Parathyroid adenoma (tissue), 2 donors: ENCODE data around the gene UNC13C.

ENCODE experiments used
- H2AFZ ChIP-seq: fragments of 300-600 bp; sonication (generic); one replicate; pipeline ENCODE4 v1.7.0; 2017; ENCODE audit warnings: antibody characterized with exemption, mild to moderate bottlenecking
- H3K27ac ChIP-seq: fragments of 300-600 bp; sonication (generic); one replicate; pipeline ENCODE4 v1.7.0; 2017
- H3K27me3 ChIP-seq: fragments of 300-600 bp; sonication (generic); one replicate; pipeline ENCODE4 v1.7.0; 2017; ENCODE audit warnings: low read length; ENCODE audit not compliant: control insufficient read depth, insufficient read depth
- H3K36me3 ChIP-seq: fragments of 300-600 bp; sonication (generic); one replicate; pipeline ENCODE4 v1.7.0; 2017; ENCODE audit warnings: low read length; ENCODE audit not compliant: control insufficient read depth, insufficient read depth
- H3K4me1 ChIP-seq: fragments of 300-600 bp; sonication (generic); one replicate; pipeline ENCODE4 v1.7.0; 2017; ENCODE audit warnings: control low read depth
- H3K4me2 ChIP-seq: fragments of 300-600 bp; sonication (generic); one replicate; pipeline ENCODE4 v1.7.0; 2017; ENCODE audit warnings: low read length
- H3K4me3 ChIP-seq: fragments of 300-600 bp; sonication (generic); one replicate; pipeline ENCODE4 v1.7.0; 2017; ENCODE audit warnings: low read depth, low read length
- H3K79me2 ChIP-seq: fragments of 300-600 bp; sonication (generic); one replicate; pipeline ENCODE4 v1.7.0; 2017; ENCODE audit warnings: control low read depth
- H3K9ac ChIP-seq: fragments of 300-600 bp; sonication (generic); one replicate; pipeline ENCODE4 v1.7.0; 2017; ENCODE audit warnings: mild to moderate bottlenecking
- H3K9me3 ChIP-seq: fragments of 300-600 bp; sonication (generic); one replicate; pipeline ENCODE4 v1.7.0; 2017; ENCODE audit warnings: low read length; ENCODE audit not compliant: control insufficient read depth
- TF ChIP-seq, protein P1 (sequence below): fragments of 300-600 bp; sonication (generic); IDR thresholded peaks from one replicate; pipeline ENCODE4 v1.7.0; 2017; ENCODE audit warnings: antibody characterized with exemption, mild to moderate bottlenecking
- donor health status: primary hyperparathyroidism.

UNC13C gene

GRCh38 chr15:54304321-54304720 lies 326.1 kb downstream of the UNC13C start:
- no peaks in the 10 kb centered on the region for H3K36me3 ChIP-seq
- no peak overlapping the region for H3K4me2 ChIP-seq
- H3K4me3 ChIP-seq: no peak overlapping the region
- H3K9me3 ChIP-seq: no peaks in the 10 kb centered on the region
- H3K4me1 ChIP-seq: no peaks in the 10 kb centered on the region
- TF ChIP-seq, protein P1, sequence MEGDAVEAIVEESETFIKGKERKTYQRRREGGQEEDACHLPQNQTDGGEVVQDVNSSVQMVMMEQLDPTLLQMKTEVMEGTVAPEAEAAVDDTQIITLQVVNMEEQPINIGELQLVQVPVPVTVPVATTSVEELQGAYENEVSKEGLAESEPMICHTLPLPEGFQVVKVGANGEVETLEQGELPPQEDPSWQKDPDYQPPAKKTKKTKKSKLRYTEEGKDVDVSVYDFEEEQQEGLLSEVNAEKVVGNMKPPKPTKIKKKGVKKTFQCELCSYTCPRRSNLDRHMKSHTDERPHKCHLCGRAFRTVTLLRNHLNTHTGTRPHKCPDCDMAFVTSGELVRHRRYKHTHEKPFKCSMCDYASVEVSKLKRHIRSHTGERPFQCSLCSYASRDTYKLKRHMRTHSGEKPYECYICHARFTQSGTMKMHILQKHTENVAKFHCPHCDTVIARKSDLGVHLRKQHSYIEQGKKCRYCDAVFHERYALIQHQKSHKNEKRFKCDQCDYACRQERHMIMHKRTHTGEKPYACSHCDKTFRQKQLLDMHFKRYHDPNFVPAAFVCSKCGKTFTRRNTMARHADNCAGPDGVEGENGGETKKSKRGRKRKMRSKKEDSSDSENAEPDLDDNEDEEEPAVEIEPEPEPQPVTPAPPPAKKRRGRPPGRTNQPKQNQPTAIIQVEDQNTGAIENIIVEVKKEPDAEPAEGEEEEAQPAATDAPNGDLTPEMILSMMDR: no peak
- H3K27ac ChIP-seq: no peak overlapping the region
- H2AFZ ChIP-seq: no peak overlapping the region
- no peaks in the 10 kb centered on the region for H3K27me3 ChIP-seq
- no peaks in the 10 kb centered on the region for H3K79me2 ChIP-seq
- H3K9ac ChIP-seq: no peak overlapping the region

DNA sequence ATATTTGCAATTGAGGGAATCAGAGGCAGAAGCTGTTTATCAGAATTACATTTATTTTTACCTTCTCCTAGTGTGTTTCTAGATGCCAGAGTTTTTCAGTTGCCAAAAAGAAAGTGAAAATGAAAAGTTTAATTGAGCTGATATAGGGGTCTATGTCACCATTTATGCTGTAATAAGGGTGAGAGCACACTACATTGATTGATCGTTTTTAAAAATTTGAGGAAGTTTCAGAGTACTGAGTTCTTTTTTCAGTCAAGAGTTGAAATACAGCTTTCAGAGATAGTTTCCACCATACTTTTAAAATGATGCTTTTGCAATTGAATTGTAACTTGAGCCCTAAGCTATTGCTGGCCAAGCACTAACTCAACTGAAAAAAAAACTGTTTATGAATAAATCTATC lies 326.9 kb downstream of the UNC13C start:
- Histone ChIP-seq H3K4me1 (no peaks in the 10 kb centered on the region), H3K9me3 (no peaks in the 10 kb centered on the region), H3K36me3 (no peaks in the 10 kb centered on the region), H2AFZ (no peak overlapping the region), H3K27ac (no peak overlapping the region), H3K4me3 (no peak overlapping the region), H3K79me2 (no peaks in the 10 kb centered on the region), H3K27me3 (no peaks in the 10 kb centered on the region), H3K4me2 (no peak overlapping the region), H3K9ac (no peak overlapping the region)
- TF ChIP-seq, protein P1: no peak

GRCh38 chr15:54307252-54307902 lies 329.1 kb downstream of the UNC13C start:
- no peaks in the 10 kb centered on the region for H3K4me1 ChIP-seq
- H3K27ac ChIP-seq: no peak overlapping the region
- H3K9ac ChIP-seq: no peak overlapping the region
- TF ChIP-seq, protein P1: no peak
- no peaks in the 10 kb centered on the region for H3K27me3 ChIP-seq
- no peak overlapping the region for H3K4me2 ChIP-seq
- no peaks in the 10 kb centered on the region for H3K9me3 ChIP-seq
- H3K4me3 ChIP-seq: no peak overlapping the region
- no peaks in the 10 kb centered on the region for H3K36me3 ChIP-seq
- no peaks in the 10 kb centered on the region for H3K79me2 ChIP-seq
- H2AFZ ChIP-seq: no peak overlapping the region

GRCh38 chr15:54307926-54308325 lies 329.7 kb downstream of the UNC13C start:
- Histone ChIP-seq H3K4me2 (no peak overlapping the region), H3K4me3 (no peak overlapping the region), H3K79me2 (no peaks in the 10 kb centered on the region), H3K4me1 (no peaks in the 10 kb centered on the region), H3K36me3 (no peaks in the 10 kb centered on the region), H3K9me3 (no peaks in the 10 kb centered on the region), H3K9ac (no peak overlapping the region), H2AFZ (no peak overlapping the region), H3K27ac (no peak overlapping the region), H3K27me3 (no peaks in the 10 kb centered on the region)
- TF ChIP-seq, protein P1: no peak

- Histone ChIP-seq H3K9me3 (no peaks in the 10 kb centered on the region), H3K4me3 (no peak overlapping the region), H3K4me2 (no peak overlapping the region), H3K27me3 (no peaks in the 10 kb centered on the region), H3K4me1 (no peaks in the 10 kb centered on the region), H3K36me3 (no peaks in the 10 kb centered on the region), H2AFZ (no peak overlapping the region), H3K27ac (no peak overlapping the region), H3K9ac (no peak overlapping the region), H3K79me2 (no peaks in the 10 kb centered on the region)
- TF ChIP-seq, protein P1: no peak
Measured at GRCh38 chr15:54312528-54312927, 334.3 kb downstream of the UNC13C start.
